ENCODE results near the gene PPM1H.

DNA sequence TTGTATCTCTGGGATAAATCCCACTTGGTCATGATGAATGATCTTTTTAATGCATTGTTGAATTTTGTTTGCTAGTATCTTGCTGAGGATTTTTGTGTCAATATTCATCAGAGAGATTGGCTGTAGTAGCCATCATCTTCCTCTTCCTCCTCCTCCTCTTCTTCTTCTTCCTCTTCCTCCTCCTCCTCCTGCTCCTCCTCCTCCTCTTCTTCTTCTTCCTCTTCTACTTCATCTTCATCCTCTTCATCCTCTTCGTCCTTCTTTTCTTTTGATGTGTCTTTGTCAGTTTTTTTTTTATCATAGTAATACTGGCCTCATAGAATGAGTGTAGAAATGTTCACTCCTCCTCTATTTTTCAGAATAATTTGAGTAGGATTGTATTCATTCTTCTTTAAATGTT is 15.4 kb upstream of the PPM1H start:
- TF ChIP-seq CTCF (conservative IDR thresholded peaks at IDR 0.05 in 1 of 2, IDR thresholded peaks at IDR 0.05 in 1 of 2; ENCODE audit: extremely low read depth in 1 of 2, insufficient read depth in 1 of 2, low read depth in 1 of 2, low read length in 2 of 2) = no peak
- no peak for TF ChIP-seq EZH2 (IDR thresholded peaks at IDR 0.05; ENCODE audit: borderline replicate concordance, low read length)

Data from mammary epithelial cell (primary cell).